GM18517 (cell line): Measurements from ENCODE around the gene EXO1.
A peak's percentile ranks its signal among the peaks of the same experiment; 100 is the strongest.
"Not testable (repeated sequence)": the region's sequence is repeated elsewhere in the genome, so short reads cannot be mapped to it uniquely, and the experiment has no call there.

Experiments used
- ATAC-seq: cut with Tn5 transposase; IDR thresholded peaks from one replicate; pipeline ENCODE4 v1.9.1; 2021; ENCODE audit warnings: mild to moderate bottlenecking, moderate library complexity; ENCODE audit not compliant: unreplicated experiment

The EXO1 gene

DNA sequence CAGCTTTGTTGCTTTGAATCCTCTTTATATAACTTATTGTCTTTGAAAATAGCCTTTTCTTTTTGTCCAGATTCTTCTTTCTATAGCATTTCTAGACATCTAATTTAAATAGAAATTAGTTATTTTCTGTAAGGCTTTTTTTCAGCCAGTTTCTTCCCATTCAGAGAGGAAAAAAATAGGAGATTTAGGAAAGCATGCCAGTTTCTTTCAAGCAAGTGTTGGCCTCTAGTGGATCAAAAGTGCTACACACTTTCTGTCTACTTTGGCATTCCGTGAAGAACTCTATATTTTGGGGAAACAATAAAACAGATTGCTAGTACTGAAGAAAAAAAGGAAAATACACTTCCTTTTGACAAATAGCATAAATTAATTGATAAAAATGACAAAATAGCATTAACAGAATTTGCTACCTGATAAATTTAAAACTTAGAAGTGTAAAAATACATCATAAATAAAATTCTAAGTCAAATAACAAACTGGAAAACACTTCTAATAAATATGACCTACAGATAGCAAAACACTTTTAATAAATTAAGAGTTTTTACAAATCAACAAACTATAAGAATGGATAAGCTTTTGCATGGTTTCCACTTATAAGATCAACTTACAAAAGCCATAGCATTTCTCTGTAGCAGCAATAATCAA is 13.1 kb upstream of the EXO1 start:
- ATAC-seq = no peak

DNA sequence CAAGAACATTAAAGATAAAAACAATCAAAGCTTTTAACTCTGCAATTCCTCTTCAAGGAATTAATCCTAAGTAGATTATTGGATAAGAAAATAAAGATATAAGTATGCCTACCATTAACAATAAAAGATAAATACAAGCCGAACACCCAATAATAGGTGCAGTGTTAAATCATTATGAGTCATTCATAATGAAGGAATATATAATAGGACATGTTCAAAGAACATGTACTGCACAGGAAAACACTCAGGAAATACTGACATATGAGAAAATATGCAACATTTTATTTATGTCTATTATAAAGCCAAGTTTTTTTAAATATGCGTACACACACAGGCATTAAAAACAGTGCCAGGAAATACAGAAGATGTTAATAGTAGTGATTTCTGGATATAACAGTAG is 11.1 kb upstream of the EXO1 start:
- no peak for ATAC-seq

DNA sequence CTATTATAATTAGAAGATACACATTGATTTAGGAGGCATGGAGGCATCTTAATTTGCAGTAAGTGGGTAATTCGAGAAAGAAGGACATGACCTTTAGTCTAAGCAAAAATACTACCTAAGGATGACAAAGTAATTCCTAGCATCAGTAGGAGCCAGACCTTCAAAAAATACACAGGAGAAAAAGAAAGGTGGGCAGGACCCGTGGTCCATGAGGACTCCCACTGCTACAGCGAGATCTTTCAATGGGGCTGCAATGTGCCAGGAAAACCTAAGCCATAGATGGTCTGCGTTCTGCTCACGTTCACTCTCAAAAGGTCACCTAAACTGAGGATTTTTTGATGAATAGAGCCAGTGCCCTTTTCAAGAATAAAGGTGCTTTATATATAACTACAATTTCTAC is 10.6 kb upstream of the EXO1 start:
- ATAC-seq = no peak

DNA sequence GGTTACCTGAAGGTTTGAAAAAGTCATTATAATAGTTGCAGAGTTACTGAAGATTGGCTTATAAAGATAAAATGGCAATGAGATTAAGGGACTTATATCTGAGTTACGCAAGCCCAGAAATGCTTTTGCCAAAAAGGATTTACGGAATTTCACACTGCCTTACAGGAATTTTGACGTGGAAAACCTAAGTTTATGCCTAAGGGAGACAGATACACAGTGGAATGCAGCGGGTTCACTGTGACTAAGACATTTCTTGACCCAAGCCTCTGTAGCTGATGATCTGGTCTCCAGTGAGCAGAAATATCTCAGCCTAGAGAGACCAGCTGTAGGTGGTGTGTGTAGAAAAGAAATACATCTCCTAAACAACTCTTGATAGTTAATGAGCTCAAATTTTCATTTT is 10.1 kb upstream of the EXO1 start:
- no peak for ATAC-seq

DNA sequence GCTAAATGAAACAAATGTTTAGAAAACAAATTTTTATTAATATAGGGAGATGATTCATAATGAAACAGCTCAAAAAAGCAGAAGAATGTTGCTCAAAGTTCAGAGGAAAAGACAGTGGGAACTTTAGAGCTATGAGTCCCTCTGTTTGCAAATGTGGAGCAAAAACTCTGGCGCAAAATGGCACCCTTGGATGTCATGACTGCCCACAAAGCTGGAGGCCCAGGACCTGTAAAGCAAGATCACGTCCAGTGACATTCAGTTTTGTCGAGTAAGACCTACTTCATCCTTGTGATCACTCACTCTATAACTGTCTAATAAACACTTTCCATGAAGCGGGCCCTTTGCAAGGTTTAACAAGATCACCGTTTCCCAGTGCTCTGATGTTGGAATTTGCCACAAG is 9.1 kb upstream of the EXO1 start:
- ATAC-seq = peak; percentile 43

DNA sequence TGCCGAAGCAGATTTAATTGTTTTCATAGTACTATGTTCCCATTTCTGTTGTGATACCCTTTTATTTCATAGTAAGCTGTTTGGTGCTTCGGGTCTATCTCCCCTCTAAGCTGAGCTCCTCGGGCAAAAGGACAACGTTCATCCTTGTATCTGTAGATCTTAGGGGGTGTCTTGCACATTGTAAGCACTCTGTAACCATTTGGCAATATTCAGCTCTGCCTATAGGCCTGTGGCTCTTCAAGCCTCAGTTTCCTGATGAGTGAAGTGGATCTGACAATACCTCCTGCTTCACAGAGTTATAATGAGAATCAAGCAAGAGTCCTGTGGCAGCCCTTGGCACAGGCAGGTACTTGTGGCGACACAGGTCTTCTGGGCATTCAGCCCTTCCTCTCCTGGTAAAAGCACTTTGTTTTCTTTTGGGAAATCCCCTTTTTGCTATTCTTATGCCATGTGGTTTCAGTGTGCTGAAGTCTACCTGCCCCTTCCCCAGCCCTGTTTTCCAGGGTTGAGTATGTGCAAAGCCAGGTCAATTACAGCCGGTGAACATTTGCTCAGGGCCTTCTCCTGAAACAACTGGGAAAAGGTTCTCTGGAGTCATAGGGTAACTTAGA is 8.5 kb upstream of the EXO1 start:
- ATAC-seq = peak; percentile 54

DNA sequence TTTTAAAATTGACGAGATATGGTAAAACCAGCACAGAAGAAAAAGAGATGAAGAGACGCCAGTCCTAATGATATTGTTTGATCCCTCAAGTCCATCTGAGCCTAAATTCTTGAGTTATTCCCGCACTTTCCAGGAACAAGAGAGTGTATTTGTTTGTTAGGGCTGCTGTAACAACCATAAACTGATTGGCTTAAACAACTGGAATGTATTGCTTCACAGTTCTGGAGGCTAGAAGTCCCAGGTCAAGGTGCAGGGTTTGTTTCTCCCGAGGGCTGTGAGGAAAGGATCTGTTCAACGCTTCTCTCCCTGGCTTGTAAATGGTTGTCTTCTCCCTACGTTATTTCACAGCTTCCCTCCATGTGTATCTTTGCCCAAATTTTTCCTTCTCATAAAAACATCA is 7.8 kb upstream of the EXO1 start:
- ATAC-seq = no peak

DNA sequence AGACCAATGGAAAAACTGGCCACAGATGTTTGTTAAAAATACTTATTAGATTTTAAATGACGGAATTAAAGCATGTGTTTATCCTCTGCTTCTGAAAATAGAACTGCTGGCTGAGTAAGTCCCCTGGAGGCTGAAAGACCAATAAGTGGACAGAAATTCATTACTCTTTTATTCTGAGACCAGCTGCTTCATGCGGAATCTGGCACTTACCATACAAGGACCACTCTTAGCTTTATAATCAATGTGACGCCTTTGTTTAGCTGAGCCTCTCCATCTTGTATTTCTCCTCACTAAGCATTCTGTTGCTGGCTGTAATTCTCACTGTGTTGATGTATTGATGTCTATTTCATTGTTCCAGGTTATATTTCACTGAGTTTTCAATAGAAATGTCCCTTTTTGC is 6.3 kb upstream of the EXO1 start:
- no peak for ATAC-seq

DNA sequence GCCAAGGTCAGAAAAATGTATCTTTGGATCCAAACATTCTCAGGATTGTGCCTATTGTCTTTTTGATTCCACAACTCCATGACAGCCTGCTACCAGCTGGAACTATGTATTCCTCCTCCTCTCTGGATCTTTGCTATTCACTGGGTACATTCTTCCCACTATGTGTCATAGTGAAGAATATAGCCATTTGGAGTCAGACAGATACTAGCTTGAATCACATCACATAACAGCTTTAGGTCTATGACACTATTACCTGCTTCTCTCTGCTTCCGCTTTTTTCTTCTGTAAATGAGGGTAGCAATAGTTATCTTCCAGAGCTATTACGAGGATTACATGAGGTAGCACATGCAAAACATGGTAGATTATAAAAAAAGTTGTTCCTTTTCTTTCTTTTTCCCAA is 5.4 kb upstream of the EXO1 start:
- ATAC-seq = no peak

DNA sequence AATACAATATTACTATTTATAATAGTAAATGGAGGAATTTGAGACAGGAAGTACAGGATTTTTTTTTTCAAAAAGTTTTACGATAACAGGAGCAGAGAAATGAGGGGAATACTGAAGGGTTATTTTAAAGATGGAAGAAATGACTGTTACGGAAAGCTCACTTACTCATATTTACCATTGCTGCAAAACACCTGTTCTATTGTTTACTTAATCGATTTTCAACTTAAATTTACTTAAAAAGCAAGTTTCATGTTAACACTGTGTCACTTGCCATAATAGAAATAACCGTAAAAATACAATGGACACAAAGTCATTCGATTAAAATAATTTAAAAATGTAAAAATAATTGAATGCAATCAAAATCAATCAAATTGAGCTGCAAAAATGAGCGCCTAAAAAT is 3.4 kb upstream of the EXO1 start:
- ATAC-seq = no peak

DNA sequence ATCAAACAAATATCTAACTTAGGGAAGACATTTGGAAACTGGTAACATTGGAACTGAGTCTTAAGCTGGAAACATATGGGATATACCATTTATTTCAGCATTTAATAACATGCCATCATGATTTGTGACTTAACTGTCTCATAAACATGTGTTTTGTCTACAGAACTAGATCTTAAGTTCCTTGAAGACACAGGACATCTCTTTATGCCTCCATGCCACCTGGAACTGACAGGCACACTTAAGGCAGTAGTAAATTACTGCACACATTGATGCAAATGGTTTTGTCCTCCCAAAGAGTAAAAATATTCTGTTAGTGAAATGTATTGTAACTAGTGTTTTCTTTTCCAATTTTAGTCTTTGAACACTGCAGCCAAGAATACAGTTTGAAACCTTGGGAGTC is 1.6 kb upstream of the EXO1 start:
- no peak for ATAC-seq

DNA sequence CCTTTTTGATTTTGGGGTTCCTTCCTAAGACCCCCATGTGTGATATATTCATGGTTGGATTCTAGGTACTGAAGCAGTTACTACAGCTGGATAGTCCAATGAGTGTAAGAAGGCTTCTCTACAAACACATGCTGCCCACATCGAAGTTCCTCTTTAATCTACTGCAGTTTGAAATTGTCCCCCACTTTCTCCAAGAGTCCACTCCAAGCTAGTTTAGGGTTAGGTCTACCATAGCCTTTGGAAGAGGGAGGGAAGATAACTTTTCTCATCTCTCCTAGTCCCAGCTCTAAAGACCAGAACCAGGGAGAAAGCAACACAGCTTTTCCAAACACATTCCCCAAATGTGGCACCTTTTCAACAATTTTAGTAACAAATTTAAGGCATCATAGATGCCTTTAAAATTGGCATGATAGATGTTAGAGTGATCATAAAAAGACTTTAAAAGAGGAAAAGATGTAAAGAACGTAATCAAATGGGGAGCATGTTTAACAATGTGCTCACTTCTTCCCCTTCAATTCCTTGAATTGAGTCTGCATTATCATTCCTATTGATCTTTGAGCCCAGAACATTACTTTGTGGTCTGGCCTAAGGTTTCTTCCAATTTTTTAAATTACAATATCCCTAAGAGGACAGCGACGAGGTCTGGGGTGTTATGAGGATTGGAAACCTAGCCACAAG is 1.0 kb upstream of the EXO1 start:
- no peak for ATAC-seq

DNA sequence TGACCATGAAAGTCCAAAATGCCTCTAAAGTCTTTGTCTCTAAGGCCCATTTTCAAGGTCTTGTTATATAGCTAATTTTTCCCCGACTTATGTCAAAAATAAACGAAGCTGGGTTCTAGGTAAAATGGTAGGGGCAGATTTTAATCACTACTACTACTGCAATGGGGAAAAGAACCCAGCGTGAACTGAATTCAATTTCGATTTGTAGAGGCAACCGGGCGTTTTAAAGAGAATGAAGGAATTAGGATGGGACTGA is 536 bp upstream of the EXO1 start:
- no peak for ATAC-seq

DNA sequence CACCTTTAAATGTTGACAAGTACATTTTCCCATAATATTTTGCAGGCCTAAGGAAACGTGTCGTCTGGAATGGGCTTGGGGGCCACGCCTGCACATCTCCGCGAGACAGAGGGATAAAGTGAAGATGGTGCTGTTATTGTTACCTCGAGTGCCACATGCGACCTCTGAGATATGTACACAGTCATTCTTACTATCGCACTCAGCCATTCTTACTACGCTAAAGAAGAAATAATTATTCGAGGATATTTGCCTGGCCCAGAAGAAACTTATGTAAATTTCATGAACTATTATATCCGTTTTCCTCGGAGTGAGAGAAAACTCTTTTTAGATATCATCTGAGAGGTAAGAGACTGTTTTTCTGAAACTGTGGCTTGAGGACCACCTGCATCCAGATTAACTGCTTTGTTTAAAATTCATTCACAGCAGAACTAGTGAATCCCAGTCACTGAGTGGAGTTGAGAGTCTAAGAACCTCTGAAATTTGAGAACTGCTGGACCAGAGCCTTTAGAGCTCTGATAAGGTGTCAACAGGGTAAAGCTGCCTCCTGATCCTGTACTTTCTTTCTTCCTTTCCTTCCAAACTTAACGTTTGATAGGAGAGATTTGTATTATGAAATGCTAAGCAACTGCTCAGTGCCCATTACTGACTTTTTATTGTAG is 811 bp downstream of the EXO1 start:
- no peak for ATAC-seq

DNA sequence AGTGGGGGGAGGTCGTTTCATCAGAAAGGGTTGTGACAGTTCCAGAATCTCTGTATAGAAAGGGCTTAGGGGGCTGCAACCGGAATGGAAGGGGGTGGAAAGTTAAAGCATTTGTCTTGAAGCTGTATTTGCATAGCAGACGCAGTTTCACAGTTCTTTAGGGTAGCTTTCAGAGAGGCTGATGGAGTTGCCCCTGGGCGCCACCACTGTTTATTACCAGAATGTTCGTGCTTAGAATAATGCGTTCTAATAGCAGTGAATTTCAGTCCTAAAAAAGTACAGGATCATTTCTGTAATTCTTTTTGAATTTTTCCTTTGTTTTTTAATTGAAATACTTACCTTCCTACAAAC is 1.3 kb downstream of the EXO1 start:
- ATAC-seq = no peak

DNA sequence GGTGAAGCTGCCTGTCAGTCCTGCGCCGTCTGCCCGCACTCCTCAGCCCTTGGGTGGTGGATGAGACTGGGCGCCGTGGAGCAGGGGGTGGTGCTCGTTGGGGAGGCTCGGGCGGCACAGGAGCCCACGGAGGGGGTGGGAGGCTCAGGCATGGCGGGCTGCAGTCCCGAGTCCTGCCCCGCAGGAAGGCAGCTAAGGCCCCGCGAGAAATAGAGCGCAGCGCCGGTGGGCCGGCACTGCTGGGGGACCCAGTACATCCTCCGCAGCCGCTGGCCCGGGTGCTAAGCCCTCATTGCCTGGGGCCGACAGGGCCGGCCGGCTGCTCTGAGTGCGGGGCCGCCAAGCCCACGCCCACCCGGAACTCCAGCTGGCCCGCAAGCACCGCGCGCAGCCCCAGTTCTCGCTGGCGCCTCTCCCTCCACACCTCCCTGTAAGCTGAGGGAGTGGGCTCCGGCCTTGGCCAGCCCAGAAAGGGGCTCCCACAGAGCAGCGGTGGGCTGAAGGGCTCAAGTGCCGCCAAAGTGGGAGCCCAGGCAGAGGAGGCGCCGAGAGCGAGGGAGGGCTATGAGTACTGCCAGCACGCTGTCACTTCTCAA is 7.6 kb downstream of the EXO1 start:
- not testable (repeated sequence) for ATAC-seq

DNA sequence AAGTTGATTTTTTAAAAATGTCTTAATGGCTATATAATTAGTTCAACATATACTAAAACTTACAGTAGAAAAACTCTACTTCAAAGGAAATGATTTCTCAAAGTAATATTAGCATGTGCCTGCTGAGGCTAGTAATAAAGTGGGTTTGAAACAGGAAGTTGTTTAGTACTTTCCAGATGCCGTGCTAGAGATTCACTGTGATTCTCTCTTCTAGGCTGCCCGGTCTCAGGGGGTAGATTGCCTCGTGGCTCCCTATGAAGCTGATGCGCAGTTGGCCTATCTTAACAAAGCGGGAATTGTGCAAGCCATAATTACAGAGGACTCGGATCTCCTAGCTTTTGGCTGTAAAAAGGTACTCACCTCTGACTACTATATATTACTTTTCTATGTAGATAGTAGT is 9.1 kb downstream of the EXO1 start:
- ATAC-seq = no peak

DNA sequence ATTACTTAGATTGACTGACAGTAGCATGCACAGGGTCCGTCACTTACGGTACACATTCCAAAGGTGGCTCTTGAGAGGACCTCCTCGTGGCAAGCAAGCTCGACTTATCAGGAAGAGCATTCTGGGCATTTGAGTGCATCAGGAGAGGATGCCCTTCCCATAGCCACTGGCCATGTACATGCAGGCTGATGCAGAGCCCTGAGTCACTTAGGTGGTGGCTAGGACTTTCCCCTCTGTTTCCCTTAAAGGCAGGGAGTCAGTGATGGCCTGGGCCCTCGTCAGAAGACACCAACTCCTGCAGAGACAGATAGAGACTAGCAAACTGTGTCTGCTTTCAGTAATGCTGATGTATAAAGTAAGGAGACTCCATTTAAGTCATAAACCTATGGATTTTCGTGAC is 12.9 kb downstream of the EXO1 start:
- no peak for ATAC-seq

DNA sequence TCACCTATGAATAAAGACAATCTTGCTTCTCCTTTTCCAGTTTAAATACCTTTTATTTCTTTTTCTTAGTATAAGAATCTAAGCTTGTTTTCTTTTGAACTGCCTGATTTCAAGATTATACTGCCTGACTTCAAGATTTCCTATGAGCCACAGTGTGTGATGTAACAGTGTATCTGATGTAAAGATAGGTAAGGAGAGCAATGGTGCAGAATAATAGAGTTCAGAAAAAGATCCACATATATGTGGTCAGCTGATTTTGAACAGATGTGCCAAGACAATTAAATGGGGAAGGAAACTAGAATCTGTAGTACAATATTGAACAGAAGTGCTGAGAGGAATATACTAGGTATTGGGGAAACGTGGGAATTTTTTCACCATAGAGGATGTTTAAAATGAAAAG is 21.0 kb downstream of the EXO1 start:
- no peak for ATAC-seq

DNA sequence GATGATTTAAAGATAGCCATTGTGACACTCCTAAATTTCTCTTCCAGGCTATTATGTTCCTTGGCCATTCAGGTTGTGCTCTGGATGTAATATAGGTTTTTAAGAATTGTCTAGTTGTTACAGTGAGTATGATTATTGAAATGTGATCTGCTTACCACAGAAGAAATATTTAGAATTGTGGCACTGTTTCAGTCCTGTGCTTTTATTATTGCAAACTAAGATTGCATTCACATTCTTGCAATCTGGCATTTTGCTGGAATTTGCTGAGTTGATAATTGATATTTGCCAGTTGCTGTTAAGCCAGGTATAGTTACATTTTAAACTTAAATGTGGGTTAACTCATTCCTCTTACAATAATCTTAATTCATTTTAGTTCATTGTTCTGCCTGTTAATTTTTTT is 22.3 kb downstream of the EXO1 start:
- no peak for ATAC-seq

DNA sequence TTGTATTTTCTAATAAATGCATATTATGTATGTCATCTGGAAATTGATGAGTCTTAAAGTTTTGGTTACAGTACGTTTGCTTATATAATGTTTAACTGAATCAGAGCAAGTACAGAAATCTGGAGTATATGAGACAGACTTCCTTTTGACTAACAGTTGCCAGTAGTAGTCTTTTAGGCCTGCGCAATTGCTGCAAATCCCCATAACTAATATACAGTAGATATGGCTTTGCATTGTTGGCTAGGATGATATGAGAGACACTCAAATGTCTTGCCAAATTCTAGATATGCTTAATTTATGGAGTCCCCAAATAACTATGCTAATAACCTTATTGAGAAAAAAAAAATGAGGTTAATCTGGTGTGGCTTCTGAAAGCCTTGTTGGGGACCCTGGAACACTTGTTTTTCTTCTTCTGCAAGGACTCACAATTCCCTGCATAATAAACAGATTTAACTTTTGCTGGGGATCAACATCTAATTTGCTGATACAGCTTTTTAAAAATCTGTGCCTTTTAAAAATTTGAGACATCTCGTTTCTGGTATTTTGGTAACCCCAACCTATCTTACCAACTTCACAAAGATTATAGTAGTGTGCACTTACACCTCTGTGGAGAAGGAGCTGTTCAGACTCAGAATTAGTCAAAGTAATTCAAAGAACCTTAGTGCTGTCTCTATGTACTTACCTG is 22.9 kb downstream of the EXO1 start:
- ATAC-seq = no peak

DNA sequence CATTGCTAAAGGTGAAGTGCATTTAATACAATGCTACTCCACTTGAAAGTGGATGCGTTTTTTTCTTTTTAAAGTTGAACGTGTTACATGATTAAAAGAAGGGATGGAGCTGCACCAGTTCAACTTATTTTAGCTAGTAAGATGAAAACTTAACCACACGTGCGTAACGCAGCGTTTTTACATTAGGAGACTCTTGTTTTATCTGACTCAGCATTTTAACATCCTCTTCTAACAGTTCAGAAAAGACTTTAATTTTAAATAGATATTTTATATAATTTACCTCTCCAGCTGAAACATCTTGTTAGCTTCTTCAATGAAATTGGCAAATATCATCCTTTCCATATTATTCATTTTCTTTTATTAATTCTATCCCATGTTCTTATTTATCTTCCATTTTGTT is 33.4 kb downstream of the EXO1 start:
- no peak for ATAC-seq
